Aorta (tissue), 5 donors: Measurements from ENCODE around the gene PRSS50. TPM values are rescaled to one million over a fixed set of nuclear protein-coding genes. Genes with fewer than 3 reads are reported as not detected.
A peak's percentile ranks its signal among the peaks of the same experiment; 100 is the strongest.

Source experiments
- ATAC-seq: fragments of 200-7000 bp; cut with Tn5 transposase; one replicate; pipeline ENCODE4 v1.9.1; 2022; ENCODE audit warnings: moderate library complexity; ENCODE audit not compliant: low FRiP score
- DNase-seq, 2 donors: peaks; one replicate each; pipeline ENCODE4 v3.0.0-alpha.2; 2020
- H3K27ac ChIP-seq, 2 donors: one replicate each; pipeline ENCODE4 v1.5.1; 2013; ENCODE audit warnings: low read length in 2 of 2, mild to moderate bottlenecking in 2 of 2, moderate library complexity in 2 of 2, control low read depth in 1 of 2, inconsistent platforms in 1 of 2, low read depth in 1 of 2
- H3K27me3 ChIP-seq, 2 donors: one replicate each; pipeline ENCODE4 v1.6.1; 2013; ENCODE audit warnings: control low read depth in 1 of 2, low read length in 1 of 2, mild to moderate bottlenecking in 1 of 2, moderate library complexity in 1 of 2; ENCODE audit not compliant: insufficient read depth in 2 of 2, control insufficient read depth in 1 of 2
- H3K36me3 ChIP-seq, 2 donors: one replicate each; pipeline ENCODE4 v1.6.1; 2013; ENCODE audit warnings: control low read depth in 1 of 2, low read length in 1 of 2, mild to moderate bottlenecking in 1 of 2; ENCODE audit not compliant: insufficient read depth in 2 of 2, control insufficient read depth in 1 of 2
- H3K4me1 ChIP-seq, 2 donors: one replicate each; pipeline ENCODE4 v1.6.1; 2013; ENCODE audit warnings: low read length in 2 of 2, control low read depth in 1 of 2, mild to moderate bottlenecking in 1 of 2, moderate library complexity in 1 of 2; ENCODE audit not compliant: insufficient read depth in 2 of 2, control insufficient read depth in 1 of 2
- H3K4me3 ChIP-seq, 2 donors: one replicate each; pipeline ENCODE4 v1.5.1; 2013; ENCODE audit warnings: low read length in 2 of 2, control low read depth in 1 of 2, mild to moderate bottlenecking in 1 of 2
- H3K9me3 ChIP-seq: one replicate; pipeline ENCODE4 v1.6.1; 2013; ENCODE audit warnings: mild to moderate bottlenecking, low read length; ENCODE audit not compliant: control insufficient read depth
- WGBS, 2 donors: extraction: QIAGEN DNeasy Blood & Tissue Kit; methylation state at CpG; one replicate each; pipeline ENCODE4 v1.1.7; 2013; 5-methylcytosine and 5-hydroxymethylcytosine counted together
- intact Hi-C, 2 donors: fragments of 100-400 bp; cut with DNase I; formaldehyde crosslinking; loops; one replicate each; pipeline versions ENCODE4 v1.14.2 to v1.15.0; 2022
- polyA plus RNA-seq, 2 donors: library from polyadenylated mRNA; stranded (reverse); fragments of 200-250 nt; gene quantifications; one replicate each; pipeline ENCODE4 v1.2.3, GENCODE V29; 2013
- total RNA-seq, 2 donors: library from RNA; stranded (reverse); fragmentation: NEBNext Ultra II Directional; extraction: Animal tissue kit (Norgen Biotek cat#: 25700); gene quantifications; one replicate each; pipeline ENCODE4 v1.2.1, GENCODE V29; 2021
- donor health status: healthy with polysubstance abuse.
- donor health status: Bipolar disorder and iron deficiency.
- donor health status: DM: no; HTN: no; CAD: no.
- donor health status: DM: no; HTN: no; CAD: no.
- donor health status: DM: yes; HTN: yes; CAD: no.

Gene PRSS50
- total and polyA plus RNA-seq, 4 donors, result 0.31 TPM; not detected in 3

- DNase-seq, result peak; percentile 17 to 50
- intact Hi-C loops, result no loop called here
These were observed 5.2 kb downstream of the PRSS50 start for GRCh38 chr3:46712191-46713049.

DNA sequence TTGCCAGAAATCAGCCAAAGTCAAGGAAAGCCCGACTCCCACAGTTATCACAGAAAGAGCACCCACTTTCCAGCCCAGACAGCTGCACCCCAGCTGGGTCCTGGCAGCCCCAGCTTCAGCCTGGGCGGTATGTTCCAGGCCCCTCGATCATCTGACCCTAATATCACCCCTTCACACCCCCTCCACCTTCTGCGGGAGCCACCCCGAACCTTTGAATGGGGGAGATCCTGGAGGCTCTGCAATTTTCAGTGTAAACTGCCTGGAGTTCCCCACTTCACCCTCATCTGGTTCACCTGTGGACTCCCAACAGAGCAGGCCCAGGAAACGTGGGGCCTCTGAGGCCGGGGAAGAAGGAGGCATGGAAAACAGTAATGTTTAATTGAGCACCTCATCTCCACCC, 5.9 kb downstream of the PRSS50 start:
- H3K27me3 ChIP-seq, result no peaks in the 10 kb centered on the region
- DNase-seq, result peak; percentile 11 to 24
- no peak overlapping the region for H3K27ac ChIP-seq
- H3K4me3 ChIP-seq, result no peak overlapping the region
- no peaks in the 10 kb centered on the region for H3K9me3 ChIP-seq
- H3K4me1 ChIP-seq, result no peaks in the 10 kb centered on the region
- 95 to 96% methylated on average over 7 of the region's 7 CpGs for WGBS, 2 donors
- no peak for ATAC-seq
- no peaks in the 10 kb centered on the region for H3K36me3 ChIP-seq
- intact Hi-C loops, result no loop called here

More at GRCh38 chr3:46712191-46713049, 5.2 kb downstream of the PRSS50 start:
- Histone ChIP-seq H3K36me3 (no peaks in the 10 kb centered on the region), H3K4me1 (no peaks in the 10 kb centered on the region), H3K27ac (no peak overlapping the region), H3K4me3 (no peak overlapping the region), H3K9me3 (no peaks in the 10 kb centered on the region), H3K27me3 (no peaks in the 10 kb centered on the region)
- no peak for ATAC-seq
- WGBS, 2 donors, result 90 to 91% methylated on average over 13 of the region's 13 CpGs

DNA sequence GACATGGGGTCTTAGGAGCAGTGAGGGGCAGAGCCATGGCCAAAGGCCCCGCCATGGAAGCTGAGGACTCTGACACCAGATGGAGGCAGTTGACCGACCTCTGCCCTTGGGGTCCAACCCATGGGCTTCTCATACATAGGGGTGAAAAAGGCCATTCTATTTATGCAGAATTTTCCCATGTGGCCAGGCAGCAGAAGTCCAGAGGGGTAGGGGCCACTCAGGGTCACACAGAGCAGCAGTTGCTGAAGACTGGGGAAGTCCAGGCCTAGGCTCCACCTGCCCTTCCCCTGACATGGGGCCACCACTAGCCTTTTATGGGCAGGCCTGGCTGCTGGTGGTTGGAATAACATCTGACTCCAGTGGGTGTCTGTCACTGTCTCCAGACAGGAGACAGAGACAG, 6.4 kb downstream of the PRSS50 start:
- 99 to 100% methylated on average over 2 of the region's 2 CpGs for WGBS, 2 donors
- ATAC-seq, result no peak
- Histone ChIP-seq H3K27me3 (no peaks in the 10 kb centered on the region), H3K36me3 (no peaks in the 10 kb centered on the region), H3K4me1 (no peaks in the 10 kb centered on the region), H3K4me3 (no peak overlapping the region), H3K27ac (no peak overlapping the region), H3K9me3 (no peaks in the 10 kb centered on the region)
- peak; percentile 13 to 16 for DNase-seq
- intact Hi-C loops, result no loop called here

DNA sequence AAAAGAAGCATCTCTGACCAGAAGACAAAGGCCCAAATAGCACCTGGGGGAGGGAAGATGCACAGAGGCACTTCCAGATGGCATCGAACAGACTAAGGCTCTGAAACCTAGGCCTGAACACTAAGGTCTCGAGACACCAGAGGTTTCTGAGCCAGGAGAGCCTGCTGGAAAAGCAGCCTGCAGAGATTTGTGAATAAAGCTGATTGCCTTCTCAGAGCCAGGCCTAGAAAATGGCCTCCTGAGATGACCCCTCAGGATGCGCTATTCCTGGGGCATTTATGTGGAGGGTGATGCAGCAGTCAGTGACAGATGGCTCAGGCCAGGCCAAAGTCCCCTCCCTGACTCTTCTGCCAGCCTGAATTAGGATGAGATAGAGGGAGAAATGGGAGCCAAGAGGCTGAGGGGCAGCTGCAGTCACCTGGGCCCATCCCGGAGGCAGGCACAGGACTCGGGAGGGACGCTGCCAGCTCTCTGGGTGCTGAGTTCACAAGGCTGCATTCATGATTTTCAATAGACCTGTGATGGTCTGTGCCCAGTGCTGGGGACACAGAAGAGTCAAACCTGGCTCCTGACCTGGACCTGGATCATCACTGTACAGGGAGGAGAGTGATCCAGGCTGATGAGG, 6.9 kb downstream of the PRSS50 start:
- intact Hi-C loops, result no loop called here
- no peak overlapping the region for H3K27ac ChIP-seq
- 94 to 95% methylated on average over 6 of the region's 6 CpGs for WGBS, 2 donors
- H3K4me3 ChIP-seq, result no peak overlapping the region
- no peaks in the 10 kb centered on the region for H3K27me3 ChIP-seq
- ATAC-seq, result no peak
- no peaks in the 10 kb centered on the region for H3K4me1 ChIP-seq
- DNase-seq, result peak; percentile 24 to 49
- no peaks in the 10 kb centered on the region for H3K36me3 ChIP-seq
- H3K9me3 ChIP-seq, result no peaks in the 10 kb centered on the region

- H3K27ac ChIP-seq, result no peak overlapping the region
- intact Hi-C loops, result no loop called here
- H3K4me3 ChIP-seq, result no peak overlapping the region
- H3K27me3 ChIP-seq, result no peaks in the 10 kb centered on the region
- no peaks in the 10 kb centered on the region for H3K9me3 ChIP-seq
- DNase-seq, result peak; percentile 20 to 46
- no peaks in the 10 kb centered on the region for H3K36me3 ChIP-seq
- 90 to 93% methylated on average over 6 to 7 of the region's 7 CpGs for WGBS, 2 donors
- H3K4me1 ChIP-seq, result no peaks in the 10 kb centered on the region
- no peak for ATAC-seq
These were observed 7.4 kb downstream of the PRSS50 start for GRCh38 chr3:46710229-46710628.

GRCh38 chr3:46709721-46710120, 7.9 kb downstream of the PRSS50 start:
- DNase-seq (peak; percentile 23 to 43), ATAC-seq (no peak)
- WGBS, 2 donors, result 89 to 95% methylated on average over 6 of the region's 6 CpGs
- Histone ChIP-seq H3K4me1 (no peaks in the 10 kb centered on the region), H3K9me3 (no peaks in the 10 kb centered on the region), H3K27me3 (no peaks in the 10 kb centered on the region), H3K36me3 (no peaks in the 10 kb centered on the region), H3K4me3 (no peak overlapping the region), H3K27ac (no peak overlapping the region)
- intact Hi-C loops, result loop anchor here (5.0 to 10.0 kb wide), 3 partner anchors 138 to 295 kb away; partner anchors contain the start of gene MYL3 (in 1 of the 2)

DNA sequence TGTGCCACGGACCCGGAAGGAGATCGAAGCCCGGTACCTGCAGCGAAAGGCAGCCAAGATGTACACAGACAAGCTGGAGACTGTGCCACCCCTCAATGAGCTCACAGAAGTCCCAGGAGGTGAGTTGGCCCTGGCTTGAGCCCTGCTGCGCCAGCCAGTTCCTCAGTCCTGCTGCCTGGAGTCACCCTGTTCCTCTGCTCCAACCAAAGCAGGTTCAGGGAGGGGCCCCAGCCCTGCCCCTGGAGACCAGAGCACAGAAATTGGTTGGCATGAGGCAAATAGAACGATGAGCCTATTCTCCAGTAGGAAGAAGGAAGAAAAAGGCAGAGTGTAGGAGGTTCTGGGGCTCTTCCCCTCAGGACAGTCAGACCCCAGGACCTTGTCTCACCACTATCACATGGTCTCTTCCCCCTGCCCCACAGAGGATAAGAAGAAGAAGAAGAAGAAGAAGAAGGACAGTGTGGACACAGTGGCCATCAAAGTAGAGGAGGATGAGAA, 8.5 kb downstream of the PRSS50 start:
- 78 to 85% methylated on average over 7 of the region's 7 CpGs for WGBS, 2 donors
- H3K4me3 ChIP-seq, result no peak overlapping the region
- H3K36me3 ChIP-seq, result no peaks in the 10 kb centered on the region
- DNase-seq (no peak), ATAC-seq (no peak)
- no peak overlapping the region for H3K27ac ChIP-seq
- intact Hi-C loops, result loop anchor here (5.0 to 10.0 kb wide), 3 partner anchors 138 to 296 kb away; partner anchors contain the start of gene MYL3 (in 1 of the 2)
- H3K4me1 ChIP-seq, result no peaks in the 10 kb centered on the region
- H3K27me3 ChIP-seq, result no peaks in the 10 kb centered on the region
- H3K9me3 ChIP-seq, result no peaks in the 10 kb centered on the region

DNA sequence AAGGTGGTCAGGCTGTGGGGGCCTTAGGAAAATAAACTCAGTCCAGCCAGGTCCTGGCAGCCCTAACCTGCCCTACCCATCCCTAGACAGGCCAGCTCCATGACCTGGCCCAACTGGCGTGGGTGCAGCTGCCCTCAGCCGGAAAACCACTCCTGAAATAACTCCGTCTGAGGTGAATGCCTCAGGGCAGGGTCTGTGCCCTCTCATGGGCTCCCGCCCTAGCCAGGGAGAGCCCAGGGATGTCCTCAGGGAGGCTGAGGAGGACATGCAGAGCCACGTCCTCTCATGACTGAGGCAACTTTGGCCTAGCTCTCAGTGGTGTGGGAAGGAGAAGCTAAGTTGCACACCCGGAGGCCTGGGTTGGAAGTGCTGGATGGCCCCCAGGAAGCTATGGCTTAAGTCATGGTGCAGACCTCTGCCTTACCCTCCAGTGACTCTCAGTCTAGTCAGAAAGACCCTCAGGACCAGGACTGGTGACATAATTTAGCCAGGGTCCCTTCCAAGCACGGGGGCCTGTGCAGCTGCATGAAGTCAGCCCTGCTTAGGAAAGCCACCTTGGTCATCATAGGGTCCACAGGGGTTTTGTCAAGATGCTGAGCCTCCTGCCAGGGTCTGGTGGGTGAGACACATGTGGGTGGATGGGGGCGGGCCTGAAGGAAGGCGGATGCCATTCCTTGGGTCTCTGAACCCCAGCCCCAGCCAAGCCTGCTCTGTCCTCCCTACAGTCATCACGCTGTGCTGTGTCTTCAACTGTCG, 9.1 kb downstream of the PRSS50 start:
- Histone ChIP-seq H3K4me1 (no peaks in the 10 kb centered on the region), H3K27ac (no peak overlapping the region), H3K27me3 (no peaks in the 10 kb centered on the region), H3K9me3 (no peaks in the 10 kb centered on the region), H3K4me3 (no peak overlapping the region), H3K36me3 (no peaks in the 10 kb centered on the region)
- WGBS, 2 donors, result 84 to 85% methylated on average over 11 of the region's 11 CpGs
- DNase-seq (peak; percentile 34 to 70), ATAC-seq (no peak)
- intact Hi-C loops, result loop anchor here (5.0 to 10.0 kb wide), 3 partner anchors 139 to 296 kb away; partner anchors contain the start of gene MYL3 (in 1 of the 2)
